Endothelial cell of umbilical vein (primary cell): ENCODE measurements around the gene ITPR2. TPM values are rescaled to one million over a fixed set of nuclear protein-coding genes. Genes with fewer than 3 reads are reported as not detected.

Source experiments
- BruUV-seq: library from RNA; stranded (reverse); fragments of 400-500 nt; replicated peaks from 2 replicates; lab custom pipeline; 2021; lab: Mats Ljungman, UMichigan
- CTCF ChIA-PET: fragments of 300-600, 350-600 bp; sonication (Branson Sonifier 250); formaldehyde crosslinking; loops from one replicate; lab custom pipeline; 2021; ENCODE audit warnings: antibody characterized with exemption, inconsistent platforms; lab: Charles Lee
- POLR2A ChIA-PET: fragments of 300-600, 350-600 bp; sonication (Branson Sonifier 250); formaldehyde crosslinking; loops from one replicate; lab custom pipeline; 2021; ENCODE audit warnings: antibody characterized with exemption, inconsistent platforms; lab: Charles Lee
- DNase-seq: peaks from one replicate; pipeline ENCODE4 v3.0.0-alpha.2; 2011; ENCODE audit warnings: low read depth, low spot score
- FAIRE-seq: peaks from 2 replicates; lab custom pipeline; 2011; peaks lifted over from hg19 to GRCh38; lab: Jason Lieb, UNC
- H2AFZ ChIP-seq: 2 replicates; pipeline ENCODE4 v1.6.0; 2012; ENCODE audit warnings: low read depth, low read length, control low read depth, inconsistent platforms
- H3K27ac ChIP-seq: 2 replicates; pipeline ENCODE4 v1.5.1; 2011; ENCODE audit warnings: low read depth, mild to moderate bottlenecking, control low read depth, low read length, moderate library complexity; ENCODE audit not compliant: insufficient read depth
- H3K27me3 ChIP-seq, 2 experiments: 2 replicates each; pipeline versions ENCODE4 v1.6.0 to v1.6.1; 2011; ENCODE audit warnings: low read length in 2 of 2, mixed read lengths in 1 of 2; ENCODE audit not compliant: control insufficient read depth in 2 of 2, insufficient read depth in 2 of 2
- H3K36me3 ChIP-seq, 2 experiments: 2 replicates in 1 of 2; 3 replicates in 1 of 2; pipeline ENCODE4 v1.5.1; 2011; ENCODE audit warnings: low read length in 2 of 2, mild to moderate bottlenecking in 1 of 2, moderate library complexity in 1 of 2; ENCODE audit not compliant: control insufficient read depth in 2 of 2, insufficient read depth in 2 of 2; ENCODE audit errors: extremely low read depth in 1 of 2
- H3K4me1 ChIP-seq: 3 replicates; pipeline ENCODE4 v1.5.1; 2011; ENCODE audit warnings: mild to moderate bottlenecking, low read length; ENCODE audit not compliant: control insufficient read depth, insufficient read depth; ENCODE audit errors: extremely low read depth
- H3K4me2 ChIP-seq: 2 replicates; pipeline ENCODE4 v1.6.1; 2011; ENCODE audit warnings: low read length, control low read depth, mixed read lengths; ENCODE audit not compliant: insufficient read depth
- H3K4me3 ChIP-seq, 3 experiments: fragments of 200-600 bp in 1 of 3; sonication (generic), shearing (Covaris generic) in 1 of 3; replicated peaks in 1 of 3; 2 replicates each; pipeline ENCODE4 v1.5.1; 2011 to 2016; ENCODE audit warnings: control low read depth in 3 of 3, low read length in 3 of 3, mild to moderate bottlenecking in 2 of 3, inconsistent platforms in 1 of 3, low read depth in 1 of 3, moderate library complexity in 1 of 3; ENCODE audit not compliant: insufficient read depth in 1 of 3
- H3K79me2 ChIP-seq: 2 replicates; pipeline ENCODE4 v1.6.0; 2012; ENCODE audit warnings: low read length, inconsistent platforms; ENCODE audit not compliant: control insufficient read depth, insufficient read depth
- H3K9ac ChIP-seq: replicated peaks from 2 replicates; pipeline ENCODE3; 2011; ENCODE audit warnings: low read length, control low read depth; ENCODE audit not compliant: insufficient read depth; ENCODE audit errors: extremely low read depth
- H3K9me1 ChIP-seq: replicated peaks from 3 replicates; pipeline ENCODE4 v1.6.0; 2011; ENCODE audit warnings: mild to moderate bottlenecking, low read length; ENCODE audit not compliant: control insufficient read depth, insufficient read depth; ENCODE audit errors: extremely low read depth
- H3K9me3 ChIP-seq: replicated peaks from 2 replicates; pipeline ENCODE4 v1.5.1; 2012; ENCODE audit warnings: low read length, inconsistent platforms; ENCODE audit not compliant: control insufficient read depth, insufficient read depth
- H4K20me1 ChIP-seq: replicated peaks from 2 replicates; pipeline ENCODE3; 2011; ENCODE audit warnings: mild to moderate bottlenecking, low read length; ENCODE audit not compliant: control insufficient read depth, insufficient read depth; ENCODE audit errors: extremely low read depth
- CTCF ChIP-seq, 2 donors: IDR thresholded peaks; 1 replicate in 1 of 2; 2 replicates in 1 of 2; pipeline ENCODE4 v1.5.1; 2011; ENCODE audit warnings: low read length in 2 of 2, mild to moderate bottlenecking in 2 of 2, moderate library complexity in 2 of 2, control low read depth in 1 of 2, inconsistent platforms in 1 of 2, low read depth in 1 of 2; ENCODE audit not compliant: insufficient read depth in 1 of 2; ENCODE audit errors: extremely low read depth in 1 of 2
- FOS ChIP-seq: IDR thresholded peaks from 2 replicates; pipeline ENCODE4 v1.6.1; 2011; ENCODE audit warnings: mild to moderate bottlenecking, low read length, moderate library complexity, borderline replicate concordance; ENCODE audit not compliant: insufficient read depth
- GATA2 ChIP-seq: IDR thresholded peaks from 2 replicates; pipeline ENCODE4 v1.7.0; 2011; ENCODE audit warnings: low read depth, mild to moderate bottlenecking, moderate library complexity, mixed read lengths, low read length; ENCODE audit not compliant: insufficient read length, insufficient read depth
- MAX ChIP-seq: IDR thresholded peaks from 2 replicates; pipeline ENCODE4 v1.6.1; 2011; ENCODE audit not compliant: insufficient read depth, insufficient read length
- POLR2A ChIP-seq: IDR thresholded peaks from 2 replicates; pipeline ENCODE4 v1.6.1; 2012; ENCODE audit warnings: low read depth, mild to moderate bottlenecking, control low read depth, low read length
- dilution Hi-C: fragments of 300-500 bp; cut with MboI; formaldehyde crosslinking; loops from one replicate; pipeline ENCODE4 v1.15.0; 2019; ENCODE audit warnings: low sequenced_read_pairs; ENCODE audit not compliant: extremely low pct_ligation_motif_present
- intact Hi-C: fragments of 100-400 bp; cut with micrococcal nuclease; formaldehyde crosslinking; loops from one replicate; pipeline ENCODE4 v1.10.0; 2022
- polyA plus RNA-seq, 4 experiments: library from polyadenylated mRNA; depleted of rRNA in 3 of 4; stranded (reverse) in 3 of 4; unstranded in 1 of 4; fragments of >200 nt; gene quantifications; 2 replicates each; pipeline versions ENCODE4 v1.2.1 to v1.2.3, GENCODE V29; 2011 to 2012; ENCODE audit warnings: missing spikeins in 1 of 4
- total RNA-seq: library from RNA; stranded (reverse); gene quantifications from 2 replicates; pipeline ENCODE4 v1.2.3, GENCODE V29; 2021

Gene ITPR2
- total and polyA plus RNA-seq, 2 donors (not counting 3 experiments of a cell fraction or from before 2014, with no cell fraction given), result 16.2 to 86.8 TPM

DNA sequence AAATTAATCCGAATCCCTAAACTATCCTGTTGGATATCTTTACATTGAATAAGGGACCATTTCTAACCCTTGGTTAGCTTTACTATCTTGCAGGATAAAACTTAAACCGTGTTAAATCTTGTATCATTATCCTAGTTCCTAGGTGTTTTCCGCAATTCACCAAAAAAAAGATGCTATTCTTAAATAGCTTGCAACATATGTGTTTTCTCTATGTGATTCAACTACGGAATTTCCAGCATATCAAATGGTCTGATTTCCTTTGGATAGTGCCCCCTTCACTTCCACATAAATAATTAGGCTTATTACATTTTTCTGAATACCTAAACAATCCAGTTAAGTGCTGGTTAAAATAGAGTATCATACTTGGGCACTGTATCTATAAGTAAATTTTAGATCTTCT is 130.3 kb downstream of the ITPR2 start:
- no TSS peak for BruUV-seq
- dilution Hi-C loops, result no loop called here
- Histone ChIP-seq H3K4me3 (no peak overlapping the region), H3K9me3 (no peaks in the 10 kb centered on the region), H3K79me2 (peaks cover 2% of the 10 kb centered on the region), H2AFZ (no peak overlapping the region), H3K9ac (no peak overlapping the region), H3K27ac (no peak overlapping the region), H3K4me1 (peaks cover 46% of the 10 kb centered on the region), H3K27me3 (no peaks in the 10 kb centered on the region), H3K36me3 (peaks cover 0 to 3% of the 10 kb centered on the region in 2 experiments), H4K20me1 (no peaks in the 10 kb centered on the region), H3K4me2 (no peak overlapping the region), H3K9me1 (no peaks in the 10 kb centered on the region)
- ChIA-PET CTCF (interaction anchor here (1.2 to 2.0 kb wide), 8 partner anchors 13 to 267 kb away, joined by 3 to 112 read pairs (median 9); no protein-coding TSS in a partner anchor), POLR2A (interaction anchor here (0.7 kb wide), 1 partner anchor 10 kb away, joined by 3 read pairs; no protein-coding TSS in a partner anchor)
- FAIRE-seq (no peak), DNase-seq (no peak)
- no peak for TF ChIP-seq GATA2
- no peak for TF ChIP-seq FOS
- no peak for TF ChIP-seq MAX
- intact Hi-C loops, result loop anchor here (5.0 to 10.0 kb wide), 2 partner anchors 185 to 312 kb away; partner anchors contain the start of gene TM7SF3

DNA sequence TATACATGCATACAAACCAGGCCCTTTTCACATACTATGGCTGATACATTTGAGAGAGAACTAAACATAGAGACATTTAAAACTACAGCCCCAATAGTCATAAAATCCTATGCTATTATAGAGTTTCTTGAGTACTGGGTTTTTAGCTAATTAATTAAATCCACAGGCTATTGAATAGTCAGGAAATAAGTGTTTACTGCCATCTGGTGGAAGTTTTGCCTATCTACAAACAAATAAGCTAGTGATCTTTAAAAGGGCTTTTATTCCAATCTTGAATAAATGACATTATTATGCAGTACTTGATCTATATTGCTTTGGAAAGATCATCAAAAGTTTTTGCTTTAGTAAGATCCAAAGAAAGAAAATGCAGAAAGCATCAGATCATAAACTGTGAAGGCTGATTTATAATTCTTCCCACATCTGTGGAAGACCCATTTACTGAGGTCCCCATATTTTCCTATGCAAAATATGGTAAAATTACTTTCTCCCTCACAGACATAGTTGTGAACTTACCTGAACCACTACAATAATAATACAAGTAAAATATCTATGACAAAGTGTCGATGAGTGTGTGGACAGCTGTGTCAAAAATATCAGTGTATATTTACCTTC is 131.3 kb downstream of the ITPR2 start:
- intact Hi-C loops, result loop anchor here (1.0 to 10.0 kb wide), 7 partner anchors 71 to 605 kb away; partner anchors contain the start of gene TM7SF3
- Histone ChIP-seq H3K9ac (no peak overlapping the region), H3K36me3 (peaks cover 0 to 3% of the 10 kb centered on the region in 2 experiments), H3K27me3 (no peaks in the 10 kb centered on the region), H3K4me1 (peaks cover 56% of the 10 kb centered on the region), H3K4me2 (no peak overlapping the region), H3K4me3 (no peak overlapping the region), H3K9me1 (no peaks in the 10 kb centered on the region), H3K9me3 (no peaks in the 10 kb centered on the region), H2AFZ (no peak overlapping the region), H3K79me2 (peaks cover 2% of the 10 kb centered on the region), H4K20me1 (no peaks in the 10 kb centered on the region), H3K27ac (no peak overlapping the region)
- DNase-seq (peak; percentile 65), FAIRE-seq (peak; percentile 68)
- BruUV-seq, result no TSS peak
- dilution Hi-C loops, result no loop called here
- TF ChIP-seq CTCF (IDR thresholded peaks at IDR 0.05; ENCODE audit: extremely low read depth in 1 of 2, insufficient read depth in 1 of 2, low read depth in 1 of 2, low read length in 2 of 2) (peak; percentile 20 to 22), POLR2A (no peak)
- CTCF ChIA-PET, result interaction anchor here (0.5 to 2.0 kb wide), 89 partner anchors 9 to 604 kb away, joined by 3 to 112 read pairs (median 5); partner anchors contain the start of gene ITPR2
- POLR2A ChIA-PET, result interaction anchor here (0.5 to 1.1 kb wide), 3 partner anchors 41 to 71 kb away, joined by 3 read pairs; no protein-coding TSS in a partner anchor
